Endothelial cell of umbilical vein (primary cell): Measurements from ENCODE around the gene GLRB. TPM values are rescaled to one million over a fixed set of nuclear protein-coding genes. Genes with fewer than 3 reads are reported as not detected.

ENCODE experiments used
- BruUV-seq: library from RNA; stranded (reverse); fragments of 400-500 nt; replicated peaks from 2 replicates; lab custom pipeline; 2021; lab: Mats Ljungman, UMichigan
- CTCF ChIA-PET: fragments of 300-600, 350-600 bp; sonication (Branson Sonifier 250); formaldehyde crosslinking; loops from one replicate; lab custom pipeline; 2021; ENCODE audit warnings: antibody characterized with exemption, inconsistent platforms; lab: Charles Lee
- POLR2A ChIA-PET: fragments of 300-600, 350-600 bp; sonication (Branson Sonifier 250); formaldehyde crosslinking; loops from one replicate; lab custom pipeline; 2021; ENCODE audit warnings: antibody characterized with exemption, inconsistent platforms; lab: Charles Lee
- DNase-seq: peaks from one replicate; pipeline ENCODE4 v3.0.0-alpha.2; 2011; ENCODE audit warnings: low read depth, low spot score
- FAIRE-seq: peaks from 2 replicates; lab custom pipeline; 2011; peaks lifted over from hg19 to GRCh38; lab: Jason Lieb, UNC
- H2AFZ ChIP-seq: 2 replicates; pipeline ENCODE4 v1.6.0; 2012; ENCODE audit warnings: low read depth, low read length, control low read depth, inconsistent platforms
- H3K27ac ChIP-seq: 2 replicates; pipeline ENCODE4 v1.5.1; 2011; ENCODE audit warnings: low read depth, mild to moderate bottlenecking, control low read depth, low read length, moderate library complexity; ENCODE audit not compliant: insufficient read depth
- H3K27me3 ChIP-seq, 2 experiments: 2 replicates each; pipeline versions ENCODE4 v1.6.0 to v1.6.1; 2011; ENCODE audit warnings: low read length in 2 of 2, mixed read lengths in 1 of 2; ENCODE audit not compliant: control insufficient read depth in 2 of 2, insufficient read depth in 2 of 2
- H3K36me3 ChIP-seq, 2 experiments: 2 replicates in 1 of 2; 3 replicates in 1 of 2; pipeline ENCODE4 v1.5.1; 2011; ENCODE audit warnings: low read length in 2 of 2, mild to moderate bottlenecking in 1 of 2, moderate library complexity in 1 of 2; ENCODE audit not compliant: control insufficient read depth in 2 of 2, insufficient read depth in 2 of 2; ENCODE audit errors: extremely low read depth in 1 of 2
- H3K4me1 ChIP-seq: 3 replicates; pipeline ENCODE4 v1.5.1; 2011; ENCODE audit warnings: mild to moderate bottlenecking, low read length; ENCODE audit not compliant: control insufficient read depth, insufficient read depth; ENCODE audit errors: extremely low read depth
- H3K4me2 ChIP-seq: 2 replicates; pipeline ENCODE4 v1.6.1; 2011; ENCODE audit warnings: low read length, control low read depth, mixed read lengths; ENCODE audit not compliant: insufficient read depth
- H3K4me3 ChIP-seq, 3 experiments: fragments of 200-600 bp in 1 of 3; sonication (generic), shearing (Covaris generic) in 1 of 3; replicated peaks in 1 of 3; 2 replicates each; pipeline ENCODE4 v1.5.1; 2011 to 2016; ENCODE audit warnings: control low read depth in 3 of 3, low read length in 3 of 3, mild to moderate bottlenecking in 2 of 3, inconsistent platforms in 1 of 3, low read depth in 1 of 3, moderate library complexity in 1 of 3; ENCODE audit not compliant: insufficient read depth in 1 of 3
- H3K79me2 ChIP-seq: 2 replicates; pipeline ENCODE4 v1.6.0; 2012; ENCODE audit warnings: low read length, inconsistent platforms; ENCODE audit not compliant: control insufficient read depth, insufficient read depth
- H3K9ac ChIP-seq: replicated peaks from 2 replicates; pipeline ENCODE3; 2011; ENCODE audit warnings: low read length, control low read depth; ENCODE audit not compliant: insufficient read depth; ENCODE audit errors: extremely low read depth
- H3K9me1 ChIP-seq: replicated peaks from 3 replicates; pipeline ENCODE4 v1.6.0; 2011; ENCODE audit warnings: mild to moderate bottlenecking, low read length; ENCODE audit not compliant: control insufficient read depth, insufficient read depth; ENCODE audit errors: extremely low read depth
- H3K9me3 ChIP-seq: replicated peaks from 2 replicates; pipeline ENCODE4 v1.5.1; 2012; ENCODE audit warnings: low read length, inconsistent platforms; ENCODE audit not compliant: control insufficient read depth, insufficient read depth
- H4K20me1 ChIP-seq: replicated peaks from 2 replicates; pipeline ENCODE3; 2011; ENCODE audit warnings: mild to moderate bottlenecking, low read length; ENCODE audit not compliant: control insufficient read depth, insufficient read depth; ENCODE audit errors: extremely low read depth
- FOS ChIP-seq: IDR thresholded peaks from 2 replicates; pipeline ENCODE4 v1.6.1; 2011; ENCODE audit warnings: mild to moderate bottlenecking, low read length, moderate library complexity, borderline replicate concordance; ENCODE audit not compliant: insufficient read depth
- GATA2 ChIP-seq: IDR thresholded peaks from 2 replicates; pipeline ENCODE4 v1.7.0; 2011; ENCODE audit warnings: low read depth, mild to moderate bottlenecking, moderate library complexity, mixed read lengths, low read length; ENCODE audit not compliant: insufficient read length, insufficient read depth
- JUN ChIP-seq: IDR thresholded peaks from 2 replicates; pipeline ENCODE4 v1.6.1; 2011; ENCODE audit warnings: borderline replicate concordance, low read depth; ENCODE audit not compliant: insufficient read length, insufficient read depth
- MYC ChIP-seq: IDR thresholded peaks from one replicate; pipeline ENCODE4 v1.6.1; 2011; ENCODE audit warnings: mild to moderate bottlenecking, low read depth, low read length
- POLR2A ChIP-seq: IDR thresholded peaks from 2 replicates; pipeline ENCODE4 v1.6.1; 2012; ENCODE audit warnings: low read depth, mild to moderate bottlenecking, control low read depth, low read length
- POLR2AphosphoS5 ChIP-seq: IDR thresholded peaks from 2 replicates; pipeline ENCODE4 v1.6.1; 2012; ENCODE audit warnings: low read depth, mild to moderate bottlenecking, control low read depth, low read length, moderate library complexity; ENCODE audit not compliant: insufficient read depth
- dilution Hi-C: fragments of 300-500 bp; cut with MboI; formaldehyde crosslinking; loops from one replicate; pipeline ENCODE4 v1.15.0; 2019; ENCODE audit warnings: low sequenced_read_pairs; ENCODE audit not compliant: extremely low pct_ligation_motif_present
- intact Hi-C: fragments of 100-400 bp; cut with micrococcal nuclease; formaldehyde crosslinking; loops from one replicate; pipeline ENCODE4 v1.10.0; 2022
- polyA plus RNA-seq, 4 experiments: library from polyadenylated mRNA; depleted of rRNA in 3 of 4; stranded (reverse) in 3 of 4; unstranded in 1 of 4; fragments of >200 nt; gene quantifications; 2 replicates each; pipeline versions ENCODE4 v1.2.1 to v1.2.3, GENCODE V29; 2011 to 2012; ENCODE audit warnings: missing spikeins in 1 of 4
- total RNA-seq: library from RNA; stranded (reverse); gene quantifications from 2 replicates; pipeline ENCODE4 v1.2.3, GENCODE V29; 2021
- TF ChIP-seq, protein P1 (sequence below), 2 donors: IDR thresholded peaks; 1 replicate in 1 of 2; 2 replicates in 1 of 2; pipeline ENCODE4 v1.5.1; 2011; ENCODE audit warnings: low read length in 2 of 2, mild to moderate bottlenecking in 2 of 2, moderate library complexity in 2 of 2, control low read depth in 1 of 2, inconsistent platforms in 1 of 2, low read depth in 1 of 2; ENCODE audit not compliant: insufficient read depth in 1 of 2; ENCODE audit errors: extremely low read depth in 1 of 2
- TF ChIP-seq, protein P2 (sequence below): IDR thresholded peaks from 2 replicates; pipeline ENCODE4 v1.6.1; 2011; ENCODE audit not compliant: insufficient read depth, insufficient read length

The GLRB gene
- total and polyA plus RNA-seq, 2 donors (not counting 3 experiments of a cell fraction or from before 2014, with no cell fraction given) = 3.8 to 5.7 TPM

DNA sequence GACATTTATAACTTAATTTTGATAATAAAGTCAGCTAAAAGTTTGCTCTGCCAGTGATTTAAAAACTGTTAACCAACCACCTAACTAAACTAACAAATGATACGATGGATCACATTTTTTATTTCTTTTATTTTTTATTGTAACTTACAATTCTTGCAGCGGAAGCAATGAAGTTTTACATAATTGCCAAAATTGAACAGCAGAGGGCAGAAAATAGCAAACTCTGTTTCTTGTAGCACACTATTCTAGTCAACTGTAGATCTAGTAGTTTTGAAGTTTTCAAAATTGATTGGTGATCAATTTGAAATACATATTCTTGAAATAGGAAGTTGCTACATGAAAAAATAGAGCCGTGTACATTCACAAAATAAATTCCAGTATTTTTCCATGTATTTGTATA lies 141.8 kb downstream of the GLRB start:
- Histone ChIP-seq H4K20me1 (peaks cover 3% of the 10 kb centered on the region), H3K9me1 (no peaks in the 10 kb centered on the region), H3K27ac (no peak overlapping the region), H3K9ac (no peak overlapping the region), H3K4me1 (peaks cover 6% of the 10 kb centered on the region), H3K36me3 (no peaks in the 10 kb centered on the region), H3K4me3 (no peak overlapping the region), H3K27me3 (peaks cover 30 to 38% of the 10 kb centered on the region in 2 experiments), H3K79me2 (no peaks in the 10 kb centered on the region), H3K9me3 (no peaks in the 10 kb centered on the region), H3K4me2 (no peak overlapping the region), H2AFZ (no peak overlapping the region)
- no TSS peak for BruUV-seq
- peak; percentile 69 for FAIRE-seq
- ChIA-PET CTCF (no interaction called here), POLR2A (no interaction called here)
- TF ChIP-seq, protein P1, sequence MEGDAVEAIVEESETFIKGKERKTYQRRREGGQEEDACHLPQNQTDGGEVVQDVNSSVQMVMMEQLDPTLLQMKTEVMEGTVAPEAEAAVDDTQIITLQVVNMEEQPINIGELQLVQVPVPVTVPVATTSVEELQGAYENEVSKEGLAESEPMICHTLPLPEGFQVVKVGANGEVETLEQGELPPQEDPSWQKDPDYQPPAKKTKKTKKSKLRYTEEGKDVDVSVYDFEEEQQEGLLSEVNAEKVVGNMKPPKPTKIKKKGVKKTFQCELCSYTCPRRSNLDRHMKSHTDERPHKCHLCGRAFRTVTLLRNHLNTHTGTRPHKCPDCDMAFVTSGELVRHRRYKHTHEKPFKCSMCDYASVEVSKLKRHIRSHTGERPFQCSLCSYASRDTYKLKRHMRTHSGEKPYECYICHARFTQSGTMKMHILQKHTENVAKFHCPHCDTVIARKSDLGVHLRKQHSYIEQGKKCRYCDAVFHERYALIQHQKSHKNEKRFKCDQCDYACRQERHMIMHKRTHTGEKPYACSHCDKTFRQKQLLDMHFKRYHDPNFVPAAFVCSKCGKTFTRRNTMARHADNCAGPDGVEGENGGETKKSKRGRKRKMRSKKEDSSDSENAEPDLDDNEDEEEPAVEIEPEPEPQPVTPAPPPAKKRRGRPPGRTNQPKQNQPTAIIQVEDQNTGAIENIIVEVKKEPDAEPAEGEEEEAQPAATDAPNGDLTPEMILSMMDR (IDR thresholded peaks at IDR 0.05; ENCODE audit: extremely low read depth in 1 of 2, insufficient read depth in 1 of 2, low read depth in 1 of 2, low read length in 2 of 2) = peak; percentile 20 to 24
- no peak for TF ChIP-seq POLR2A
- dilution Hi-C loops = no loop called here
- intact Hi-C loops = loop anchor here (1.0 to 5.0 kb wide), 4 partner anchors 298 to 925 kb away; no protein-coding TSS in a partner anchor
- peak; percentile 56 for DNase-seq

DNA sequence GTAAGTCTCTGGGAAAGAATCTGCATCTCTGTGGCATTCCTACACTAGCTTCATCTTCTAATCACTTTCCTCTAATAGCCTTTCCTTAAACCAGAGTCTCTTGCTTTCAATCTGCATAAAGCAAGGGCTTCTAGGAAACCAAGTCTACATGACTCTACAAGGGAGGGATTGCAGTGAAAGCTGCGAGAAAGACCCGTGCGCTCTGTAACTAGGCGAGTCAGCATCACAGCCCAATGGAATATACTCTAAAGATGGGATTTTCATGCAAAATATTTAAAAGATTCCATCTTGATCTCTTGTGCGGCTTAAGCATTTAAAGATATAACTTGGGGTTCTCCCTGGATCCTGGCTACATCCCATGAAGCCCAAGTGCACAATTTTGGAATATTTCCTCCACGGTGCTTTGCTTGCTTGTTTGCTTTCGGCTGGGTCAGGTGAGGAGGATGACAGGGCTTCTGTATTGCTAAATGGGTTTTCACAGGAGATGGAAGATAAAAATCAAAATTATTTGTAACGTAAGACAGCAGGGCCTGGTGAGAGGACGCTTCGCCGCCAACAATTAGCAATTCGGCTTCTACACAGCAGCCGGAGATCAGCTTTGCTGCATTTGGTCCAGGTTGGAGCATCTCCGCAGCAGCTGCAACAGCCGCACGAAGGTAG lies 143.9 kb downstream of the GLRB start:
- peak overlapping the region; percentile 18 for H3K4me2 ChIP-seq
- peaks cover 31 to 45% of the 10 kb centered on the region in 2 experiments for H3K27me3 ChIP-seq
- intact Hi-C loops = loop anchor here (1.0 to 5.0 kb wide), 4 partner anchors 482 to 952 kb away; no protein-coding TSS in a partner anchor
- H4K20me1 ChIP-seq = peaks cover 3% of the 10 kb centered on the region
- H3K9me1 ChIP-seq = no peaks in the 10 kb centered on the region
- H3K27ac ChIP-seq = no peak overlapping the region
- TF ChIP-seq POLR2AphosphoS5 = no peak
- TF ChIP-seq FOS = no peak
- TF ChIP-seq MYC = no peak
- TF ChIP-seq JUN = no peak
- TF ChIP-seq, protein P2, sequence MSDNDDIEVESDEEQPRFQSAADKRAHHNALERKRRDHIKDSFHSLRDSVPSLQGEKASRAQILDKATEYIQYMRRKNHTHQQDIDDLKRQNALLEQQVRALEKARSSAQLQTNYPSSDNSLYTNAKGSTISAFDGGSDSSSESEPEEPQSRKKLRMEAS = no peak
- no peak for TF ChIP-seq GATA2
- TF ChIP-seq, protein P1 (IDR thresholded peaks at IDR 0.05; ENCODE audit: extremely low read depth in 1 of 2, insufficient read depth in 1 of 2, low read depth in 1 of 2, low read length in 2 of 2) = no peak
- no TSS peak for BruUV-seq
- H3K4me3 ChIP-seq = no peak overlapping the region
- FAIRE-seq (no peak), DNase-seq (no peak)
- H2AFZ ChIP-seq = no peak overlapping the region
- H3K9ac ChIP-seq = no peak overlapping the region
- ChIA-PET CTCF (interaction anchor here (1.0 to 3.1 kb wide), 12 partner anchors 12 to 1266 kb away, joined by 3 to 41 read pairs (median 4); partner anchors contain the start of gene CTSO), POLR2A (interaction anchor here (0.6 kb wide), 1 partner anchor 395 kb away, joined by 3 read pairs; no protein-coding TSS in a partner anchor)
- dilution Hi-C loops = no loop called here
- peaks cover 7% of the 10 kb centered on the region for H3K4me1 ChIP-seq
- H3K9me3 ChIP-seq = no peaks in the 10 kb centered on the region
- no peaks in the 10 kb centered on the region for H3K36me3 ChIP-seq
- H3K79me2 ChIP-seq = no peaks in the 10 kb centered on the region
